GM12878 (cell line): ENCODE results near the gene CC2D2B. TPM values are rescaled to one million over a fixed set of nuclear protein-coding genes. Genes with fewer than 3 reads are reported as not detected.

Experiments used
- ATAC-seq: fragments of 200-7000 bp; cut with Tn5 transposase; 3 replicates; pipeline ENCODE4 v1.9.1; 2020; ENCODE audit warnings: mild to moderate bottlenecking, moderate library complexity
- BruUV-seq: library from RNA; stranded (reverse); fragments of 400-500 nt; replicated peaks from 2 replicates; lab custom pipeline; 2021; lab: Mats Ljungman, UMichigan
- CTCF ChIA-PET: fragments of 300-600 bp; sonication (Branson Sonifier 250); formaldehyde crosslinking; extraction: SDS; loops from one replicate; lab custom pipeline; 2021; ENCODE audit warnings: inconsistent platforms; lab: Yijun Ruan, JAX
- POLR2A ChIA-PET: fragments of 350-600 bp; formaldehyde crosslinking; extraction: SDS; loops from one replicate; lab custom pipeline; 2021; ENCODE audit warnings: inconsistent platforms; lab: Charles Lee
- RAD21 ChIA-PET: fragments of 300-600 bp; sonication (Branson Sonifier 250); formaldehyde crosslinking; loops from one replicate; lab custom pipeline; 2023; ENCODE audit warnings: antibody characterized with exemption; ENCODE audit not compliant: unreplicated experiment; lab: Charles Lee
- SMC1A ChIA-PET: fragments of 300-600 bp; sonication (Branson Sonifier 250); formaldehyde crosslinking; loops from one replicate; lab custom pipeline; 2023; ENCODE audit not compliant: unreplicated experiment, uncharacterized antibody; lab: Charles Lee
- DNase-seq: peaks from one replicate; pipeline ENCODE4 v3.0.0-alpha.2; 2011; ENCODE audit warnings: low read depth, low spot score
- FAIRE-seq: peaks from 3 replicates; lab custom pipeline; 2011; peaks lifted over from hg19 to GRCh38; lab: Jason Lieb, UNC
- H2AFZ ChIP-seq: 2 replicates; pipeline ENCODE4 v1.6.0; 2011; ENCODE audit warnings: low read depth, low read length, control low read depth; ENCODE audit not compliant: control insufficient read depth
- H3K27ac ChIP-seq: 2 replicates; pipeline ENCODE4 v1.5.1; 2011; ENCODE audit warnings: control low read depth; ENCODE audit not compliant: control insufficient read depth, insufficient read depth
- H3K27me3 ChIP-seq, 2 experiments: replicated peaks in 1 of 2; 2 replicates each; pipeline versions ENCODE4 v1.6.0 to v1.6.1; 2011; ENCODE audit warnings: low read length in 1 of 2; ENCODE audit not compliant: control insufficient read depth in 2 of 2, insufficient read depth in 2 of 2
- H3K36me3 ChIP-seq, 2 experiments: 2 replicates each; pipeline ENCODE4 v1.5.1; 2011; ENCODE audit warnings: low read length in 1 of 2; ENCODE audit not compliant: control insufficient read depth in 2 of 2, insufficient read depth in 2 of 2
- H3K4me1 ChIP-seq: 2 replicates; pipeline ENCODE4 v1.6.1; 2011; ENCODE audit warnings: mild to moderate bottlenecking, low read length, moderate library complexity, mixed read lengths; ENCODE audit not compliant: control insufficient read depth, insufficient read depth
- H3K4me2 ChIP-seq: 2 replicates; pipeline ENCODE4 v1.6.0; 2011; ENCODE audit warnings: control low read depth; ENCODE audit not compliant: control insufficient read depth, insufficient read depth
- H3K4me3 ChIP-seq: fragments of 200-600 bp; sonication (generic); 2 replicates; pipeline ENCODE4 v1.5.1; 2016
- H3K79me2 ChIP-seq: 2 replicates; pipeline ENCODE4 v1.6.0; 2011; ENCODE audit warnings: low read length; ENCODE audit not compliant: control insufficient read depth, insufficient read depth
- H3K9ac ChIP-seq: 2 replicates; pipeline ENCODE4 v1.8.0; 2011; ENCODE audit warnings: low read length, control low read depth, mixed read lengths; ENCODE audit not compliant: control insufficient read depth, insufficient read depth
- H3K9me3 ChIP-seq: replicated peaks from 3 replicates; pipeline ENCODE4 v1.5.1; 2011; ENCODE audit warnings: mild to moderate bottlenecking, low read length; ENCODE audit not compliant: control insufficient read depth, insufficient read depth
- H4K20me1 ChIP-seq: 2 replicates; pipeline ENCODE4 v1.6.0; 2011; ENCODE audit not compliant: control insufficient read depth, insufficient read depth
- BCL11A ChIP-seq: IDR thresholded peaks from 2 replicates; pipeline ENCODE4 v1.6.1; 2011; ENCODE audit warnings: low read depth, low read length
- CBFB ChIP-seq: IDR thresholded peaks from 2 replicates; pipeline ENCODE4 v1.6.1; 2016; ENCODE audit warnings: antibody characterized with exemption, low read depth
- CREM ChIP-seq: IDR thresholded peaks from 2 replicates; pipeline ENCODE4 v1.6.1; 2014; ENCODE audit warnings: antibody characterized with exemption, low read depth
- EED ChIP-seq: sonication (generic); IDR thresholded peaks from 2 replicates; pipeline ENCODE4 v1.6.1; 2016; ENCODE audit warnings: antibody characterized with exemption, low read depth
- LARP7 ChIP-seq: fragments of 450-650 bp; IDR thresholded peaks from 2 replicates; pipeline ENCODE4 v1.6.1; 2017; ENCODE audit warnings: mild to moderate bottlenecking
- SMARCA5 ChIP-seq: fragments of 450-650 bp; IDR thresholded peaks from 2 replicates; pipeline ENCODE4 v1.6.1; 2017; ENCODE audit warnings: mild to moderate bottlenecking
- SPI1 ChIP-seq: IDR thresholded peaks from 2 replicates; pipeline ENCODE4 v1.6.1; 2011; ENCODE audit warnings: low read depth, mild to moderate bottlenecking, low read length, moderate library complexity, borderline replicate concordance; ENCODE audit not compliant: insufficient read depth
- TBL1XR1 ChIP-seq: IDR thresholded peaks from 2 replicates; pipeline ENCODE4 v1.6.1; 2012; ENCODE audit warnings: low read depth, low read length, improper control_type of control experiment
- TCF7 ChIP-seq: IDR thresholded peaks from 2 replicates; pipeline ENCODE4 v1.6.1; 2014; ENCODE audit warnings: antibody characterized with exemption, borderline replicate concordance
- WGBS: methylation state at CpG from one replicate; pipeline ENCODE4 v1.1.6; 2016; ENCODE audit warnings: low lambda C conversion rate; ENCODE audit not compliant: insufficient replicate concordance, insufficient coverage; ENCODE audit errors: missing lambda C conversion rate; 5-methylcytosine and 5-hydroxymethylcytosine counted together
- in situ Hi-C: fragments of 300-500 bp; cut with MboI; formaldehyde crosslinking; loops from 9 replicates; pipeline ENCODE4 v1.14.3; 2018; ENCODE audit warnings: mixed read lengths
- intact Hi-C: fragments of 100-400 bp; cut with micrococcal nuclease; formaldehyde crosslinking; loops from one replicate; pipeline ENCODE4 v1.14.2; 2022; ENCODE audit not compliant: unreplicated experiment
- polyA plus RNA-seq, 11 experiments: library from polyadenylated mRNA; depleted of rRNA in 4 of 11; unstranded in 6 of 11; stranded (reverse) in 5 of 11; fragments of >200 nt; fragmentation: Nextera tagmentation in 4 of 11; fragmentation: Illumina TruSeq in 1 of 11; extraction: Ambion mirVana in 4 of 11; extraction: Trizol in 1 of 11; gene quantifications; 1 replicate in 1 of 11; 2 replicates in 10 of 11; pipeline versions ENCODE4 v1.2.1 to v1.2.3, GENCODE V29; 2011 to 2016; ENCODE audit warnings: inconsistent platforms in 2 of 11, missing spikeins in 2 of 11, low read depth in 1 of 11
- total RNA-seq, 4 experiments: library from RNA; depleted of rRNA in 3 of 4; stranded (reverse); fragments of >200 nt in 3 of 4; fragmentation: Illumina TruSeq in 1 of 4; extraction: Trizol in 1 of 4; gene quantifications; 2 replicates each; pipeline versions ENCODE4 v1.2.1 to v1.2.3, GENCODE V29; 2013 to 2021
- TF ChIP-seq, protein P1 (sequence below): fragments of 450-650 bp; IDR thresholded peaks from 2 replicates; pipeline ENCODE4 v1.6.1; 2017; ENCODE audit warnings: mild to moderate bottlenecking

The CC2D2B gene
- total and polyA plus RNA-seq, 10 of the 15 experiments (the other 5 are each of a cell fraction or from before 2014, with no cell fraction given), result 0.42 to 2.8 (median 0.78) TPM

- intact Hi-C loops (no loop called here), in situ Hi-C loops (no loop called here)
- ChIA-PET POLR2A (no interaction called here), RAD21 (interaction anchor here (0.9 kb wide), 1 partner anchor 9 kb away, joined by 3 read pairs; no protein-coding TSS in a partner anchor), CTCF (interaction anchor here (1.1 to 1.6 kb wide), 3 partner anchors 11 to 271 kb away, joined by 3 to 4 read pairs (median 3); partner anchors contain the start of gene TCTN3), SMC1A (interaction anchor here (1.6 to 2.0 kb wide), 2 partner anchors 10 to 14 kb away, joined by 5 to 6 read pairs; no protein-coding TSS in a partner anchor)
- Histone ChIP-seq H3K79me2 (no peaks in the 10 kb centered on the region), H2AFZ (peak overlapping the region; percentile 89), H3K4me3 (no peak overlapping the region), H4K20me1 (no peaks in the 10 kb centered on the region), H3K4me2 (peak overlapping the region; percentile 32), H3K4me1 (peaks cover 15% of the 10 kb centered on the region), H3K27ac (peak overlapping the region; percentile 56; the same call in 1 of the 2 replicates), H3K27me3 (no peaks in the 10 kb centered on the region), H3K9ac (no peak overlapping the region; the same call in 1 of the 2 replicates), H3K36me3 (no peaks in the 10 kb centered on the region), H3K9me3 (peaks cover 3% of the 10 kb centered on the region; the same call in 2 of the 3 replicates)
- DNase-seq, result no peak
- peak; percentile 31 for ATAC-seq
- WGBS, result 13% methylated on average over 1 of the region's 1 CpG
- no peak for TF ChIP-seq CREM
- no peak for TF ChIP-seq SPI1
- TF ChIP-seq, protein P1, sequence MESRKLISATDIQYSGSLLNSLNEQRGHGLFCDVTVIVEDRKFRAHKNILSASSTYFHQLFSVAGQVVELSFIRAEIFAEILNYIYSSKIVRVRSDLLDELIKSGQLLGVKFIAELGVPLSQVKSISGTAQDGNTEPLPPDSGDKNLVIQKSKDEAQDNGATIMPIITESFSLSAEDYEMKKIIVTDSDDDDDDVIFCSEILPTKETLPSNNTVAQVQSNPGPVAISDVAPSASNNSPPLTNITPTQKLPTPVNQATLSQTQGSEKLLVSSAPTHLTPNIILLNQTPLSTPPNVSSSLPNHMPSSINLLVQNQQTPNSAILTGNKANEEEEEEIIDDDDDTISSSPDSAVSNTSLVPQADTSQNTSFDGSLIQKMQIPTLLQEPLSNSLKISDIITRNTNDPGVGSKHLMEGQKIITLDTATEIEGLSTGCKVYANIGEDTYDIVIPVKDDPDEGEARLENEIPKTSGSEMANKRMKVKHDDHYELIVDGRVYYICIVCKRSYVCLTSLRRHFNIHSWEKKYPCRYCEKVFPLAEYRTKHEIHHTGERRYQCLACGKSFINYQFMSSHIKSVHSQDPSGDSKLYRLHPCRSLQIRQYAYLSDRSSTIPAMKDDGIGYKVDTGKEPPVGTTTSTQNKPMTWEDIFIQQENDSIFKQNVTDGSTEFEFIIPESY, result no peak
- no peak for TF ChIP-seq TCF7
- no peak for TF ChIP-seq SMARCA5
- TF ChIP-seq BCL11A, result no peak
- no peak for TF ChIP-seq EED
- no peak for TF ChIP-seq LARP7
- no peak for TF ChIP-seq TBL1XR1
- TF ChIP-seq CBFB, result no peak
- FAIRE-seq, result no peak
- no TSS peak for BruUV-seq
Observed at GRCh38 chr10:95963991-95964389, 56.2 kb downstream of the CC2D2B start.
